Globus pallidus (tissue), 1 donor: ENCODE data around the gene RGS7.

ENCODE experiments used
- DNase-seq: peaks from one replicate; pipeline ENCODE4 v3.0.0-alpha.2; 2015; ENCODE audit warnings: low spot score

The RGS7 gene

GRCh38 chr1:241356519-241357365 is at the start of gene RGS7:
RGS7 (minus strand) TSS chr1:241357205.
- peak; percentile 64 for DNase-seq

DNA sequence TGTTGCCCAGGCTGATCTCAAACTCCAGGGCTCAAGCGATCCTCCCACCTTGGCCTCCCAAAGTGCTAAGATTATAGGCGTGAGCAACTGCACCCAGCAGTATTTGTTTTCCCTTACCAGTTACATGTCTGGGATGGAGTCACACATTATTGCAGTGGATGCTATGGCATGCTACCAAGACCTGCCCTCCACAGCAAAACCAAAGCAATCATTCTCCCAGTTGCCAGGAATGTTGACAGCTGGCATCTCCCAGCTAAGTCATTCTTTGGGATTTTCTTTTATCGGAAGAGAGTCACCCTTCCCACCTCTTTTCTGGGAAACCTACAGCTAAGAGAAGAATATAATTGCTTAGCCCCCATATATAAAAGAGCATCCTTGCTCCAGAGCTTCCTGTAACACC is 49.4 kb upstream of the RGS7 start:
- no peak for DNase-seq

DNA sequence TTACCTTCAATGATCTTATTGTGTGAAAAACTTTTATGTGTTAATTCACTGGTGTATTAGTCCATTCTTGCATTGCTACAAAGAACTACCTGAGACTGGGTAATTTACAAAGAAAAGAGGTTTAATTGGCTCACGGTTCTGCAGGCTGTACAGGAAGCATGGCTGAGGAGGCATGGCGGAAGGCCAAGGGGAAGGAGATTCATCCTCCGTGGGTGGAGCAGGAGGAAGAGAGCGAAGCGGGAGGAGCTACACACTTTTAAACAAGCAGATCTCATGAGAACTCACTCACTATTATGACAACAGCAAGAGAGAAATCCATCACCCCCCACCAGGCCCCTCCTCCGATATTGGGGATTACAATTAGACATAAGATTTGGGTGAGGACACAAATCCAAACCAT is 44.2 kb upstream of the RGS7 start:
- no peak for DNase-seq

DNA sequence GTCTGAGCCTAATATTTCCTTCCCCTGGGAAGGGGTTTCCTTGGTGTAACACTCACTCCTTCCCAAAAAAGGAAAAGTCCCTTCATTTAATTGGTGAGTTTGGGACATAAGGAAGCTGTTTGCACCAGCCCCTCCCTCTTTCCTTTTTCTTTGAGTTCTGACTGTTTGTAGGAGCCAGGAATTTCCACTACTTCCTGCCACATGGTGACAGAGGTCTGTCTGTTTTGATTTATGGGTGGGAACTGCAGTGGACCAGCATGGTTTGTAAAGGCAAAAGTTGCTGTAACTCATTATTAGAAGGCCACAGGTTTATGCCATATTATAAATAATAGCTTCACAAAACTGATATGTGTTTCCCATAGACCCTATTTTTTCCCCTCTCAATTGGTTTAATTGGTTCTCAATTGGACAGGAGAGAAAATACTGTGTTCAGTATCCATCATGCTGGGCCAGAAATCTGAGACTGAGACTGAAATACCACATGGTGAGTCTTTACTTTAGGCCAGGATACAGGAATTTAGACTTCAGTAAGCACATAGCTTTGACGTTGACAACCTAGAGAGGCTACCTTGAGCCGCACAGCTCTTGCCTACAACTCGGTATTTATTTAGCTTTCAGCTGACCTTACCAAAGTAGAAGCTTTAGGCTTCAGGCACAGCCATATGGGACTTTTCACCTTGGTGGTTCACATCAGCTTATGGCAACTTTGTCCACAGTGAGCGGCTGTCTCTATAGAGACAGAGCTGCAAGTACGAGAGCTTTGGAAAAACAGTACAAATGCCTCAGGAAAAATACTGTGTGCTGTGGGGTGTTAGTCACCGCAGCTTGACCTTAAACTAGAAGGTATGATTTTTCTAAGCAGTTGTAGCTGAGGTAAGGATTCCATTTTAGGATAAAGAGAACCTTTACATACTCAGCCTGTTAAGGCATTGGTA is 40.0 kb upstream of the RGS7 start:
- no peak for DNase-seq

GRCh38 chr1:241391926-241392710 is 35.1 kb upstream of the RGS7 start:
- DNase-seq = no peak

GRCh38 chr1:241390526-241390925 is 33.5 kb upstream of the RGS7 start:
- DNase-seq = no peak

GRCh38 chr1:241389400-241389799 is 32.4 kb upstream of the RGS7 start:
- no peak for DNase-seq

DNA sequence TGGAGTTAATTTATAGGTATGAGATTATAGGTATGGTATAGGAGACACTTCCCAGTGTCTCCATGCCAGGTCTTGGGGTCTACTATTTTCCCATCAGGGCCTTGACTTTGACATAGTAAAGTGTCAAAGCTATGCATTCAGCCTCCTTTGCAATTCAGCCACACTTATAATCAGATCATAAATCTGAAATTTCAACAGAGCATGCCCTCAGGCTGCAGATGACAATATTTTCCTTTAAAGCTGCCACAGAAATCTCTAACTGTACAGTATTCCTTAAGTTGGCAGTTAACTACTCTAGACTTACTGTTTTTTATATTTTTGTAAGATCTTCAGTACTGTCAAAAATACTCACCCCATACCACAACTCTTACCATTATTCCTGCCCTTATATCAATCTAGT is 30.2 kb upstream of the RGS7 start:
- DNase-seq = no peak

DNA sequence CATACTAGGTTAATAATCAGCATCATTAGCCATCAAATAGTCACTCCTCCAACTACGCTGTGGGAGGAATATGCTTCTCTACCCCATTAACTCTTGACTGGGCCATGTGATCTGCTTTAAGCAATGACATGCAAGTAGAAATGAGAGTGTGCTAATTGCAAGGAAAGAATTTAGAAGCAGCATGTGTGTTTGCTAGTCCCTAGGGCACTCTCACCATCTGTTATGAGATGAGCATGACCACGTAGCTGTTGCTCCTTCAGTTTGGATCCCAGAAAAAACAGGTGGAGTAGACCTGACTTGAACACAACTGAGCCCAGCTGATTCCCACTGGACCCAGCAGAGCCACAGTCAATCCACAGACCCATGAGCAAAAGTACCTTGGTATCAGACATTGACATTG is 19.7 kb upstream of the RGS7 start:
- DNase-seq = no peak

- DNase-seq = no peak
These were observed 18.9 kb upstream of the RGS7 start for GRCh38 chr1:241375886-241376285.

GRCh38 chr1:241366196-241366595 is 9.2 kb upstream of the RGS7 start:
- DNase-seq = no peak

DNA sequence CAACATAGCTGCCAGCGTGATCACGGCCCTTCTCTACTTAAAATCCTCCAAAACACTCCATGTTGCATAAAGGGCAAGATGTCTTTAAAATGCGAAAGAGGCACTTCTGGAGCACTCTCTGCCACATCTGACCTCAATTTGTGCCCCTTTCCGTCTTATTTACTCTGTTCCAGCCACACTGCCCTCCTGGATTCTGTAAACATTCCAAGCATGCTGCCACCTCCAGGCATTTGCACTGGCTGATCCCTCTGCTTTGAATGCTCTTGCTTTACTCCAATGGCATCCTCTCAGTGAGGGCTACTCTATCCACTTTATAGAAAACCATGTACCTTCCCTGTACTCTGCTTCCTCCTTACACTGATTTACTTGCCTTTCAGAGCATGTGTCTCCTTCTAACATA is 5.3 kb upstream of the RGS7 start:
- no peak for DNase-seq

DNA sequence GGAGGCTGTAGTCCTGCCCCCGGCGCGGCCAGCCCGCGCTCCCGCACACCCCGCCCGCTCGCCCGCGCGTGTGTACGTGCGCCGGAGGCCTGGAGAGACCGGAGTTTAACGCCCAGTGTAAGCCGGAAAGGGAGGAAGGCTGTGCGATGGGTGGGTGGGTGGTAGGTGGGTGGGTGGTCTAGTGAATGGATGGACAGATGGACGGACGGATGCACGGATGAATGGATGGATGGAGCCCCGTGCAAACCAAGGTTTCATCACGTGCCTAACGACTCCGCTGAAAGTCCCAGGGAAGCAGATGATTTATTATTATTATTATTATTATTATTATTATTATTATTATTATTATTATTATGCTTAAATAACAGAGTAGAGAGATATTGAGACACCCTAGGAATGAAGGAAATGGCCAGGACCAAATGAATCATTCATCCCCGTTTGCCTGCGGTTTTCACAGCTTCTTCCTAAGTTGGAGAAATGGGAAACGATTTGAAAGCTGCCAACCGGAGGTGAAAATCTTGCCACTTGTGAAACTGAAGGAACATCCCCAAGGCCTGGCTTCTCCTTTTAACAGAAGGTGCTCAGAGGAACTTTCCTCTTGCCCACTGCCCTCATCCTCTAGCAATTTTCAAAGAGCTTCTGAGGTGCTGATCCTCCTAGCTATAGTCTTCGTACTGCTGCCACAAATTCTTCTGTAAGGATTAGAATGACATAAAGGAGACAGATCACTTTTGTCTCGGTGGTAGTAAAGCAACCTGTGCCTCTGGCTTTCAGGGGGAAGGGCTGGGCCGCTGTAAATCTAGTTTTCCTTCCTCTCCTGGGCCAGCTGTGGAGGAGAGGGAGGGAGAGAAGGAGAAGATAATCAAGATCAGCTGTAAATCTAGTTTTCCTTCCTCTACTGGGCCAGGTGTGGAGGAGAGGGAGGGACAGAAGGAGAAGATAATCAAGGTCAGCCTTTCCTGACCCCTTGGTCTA is 648 bp upstream of the RGS7 start:
- DNase-seq = no peak

GRCh38 chr1:241356187-241356518 is 852 bp downstream of the RGS7 start:
- DNase-seq = no peak

GRCh38 chr1:241355311-241356010 is 1.5 kb downstream of the RGS7 start:
- DNase-seq = no peak

DNA sequence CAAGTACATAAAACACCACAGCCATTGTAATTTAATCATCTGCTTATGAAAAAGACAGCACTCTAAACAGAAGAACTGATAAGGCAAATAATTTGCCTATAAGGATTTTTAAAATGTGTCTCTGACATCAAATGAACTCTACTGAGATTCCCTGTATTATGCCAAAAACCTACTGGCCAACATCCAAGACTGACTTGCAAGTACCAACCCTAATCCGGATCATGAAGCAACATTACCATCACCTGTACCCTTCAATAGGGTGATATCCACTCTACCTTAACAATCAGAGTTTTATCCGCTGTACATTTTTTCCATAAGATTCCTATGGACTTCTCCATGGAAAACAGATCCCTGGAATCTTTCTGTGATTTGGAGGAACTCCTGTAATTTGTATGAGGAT is 4.6 kb downstream of the RGS7 start:
- DNase-seq = no peak

DNA sequence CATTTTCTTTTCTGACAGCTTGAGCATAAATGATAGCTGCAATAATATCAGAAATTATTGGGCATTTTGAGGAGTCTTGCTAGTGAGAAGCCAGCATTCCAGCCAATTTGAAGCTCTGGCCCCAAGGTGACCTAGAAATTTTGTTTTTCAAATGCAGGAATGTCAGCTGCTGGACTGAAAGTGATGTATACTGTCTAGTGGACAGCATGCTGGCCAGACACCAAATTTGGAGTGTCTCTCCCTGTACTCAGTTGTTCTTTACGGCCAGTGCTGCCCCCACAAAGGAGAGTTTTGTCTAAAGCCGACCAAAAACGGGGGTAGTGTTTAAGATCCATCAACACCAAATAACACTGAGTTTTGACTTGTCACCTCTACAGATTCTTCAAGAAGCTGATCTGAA is 5.2 kb downstream of the RGS7 start:
- no peak for DNase-seq

- no peak for DNase-seq
These were observed 13.0 kb downstream of the RGS7 start for GRCh38 chr1:241343956-241344355.

DNA sequence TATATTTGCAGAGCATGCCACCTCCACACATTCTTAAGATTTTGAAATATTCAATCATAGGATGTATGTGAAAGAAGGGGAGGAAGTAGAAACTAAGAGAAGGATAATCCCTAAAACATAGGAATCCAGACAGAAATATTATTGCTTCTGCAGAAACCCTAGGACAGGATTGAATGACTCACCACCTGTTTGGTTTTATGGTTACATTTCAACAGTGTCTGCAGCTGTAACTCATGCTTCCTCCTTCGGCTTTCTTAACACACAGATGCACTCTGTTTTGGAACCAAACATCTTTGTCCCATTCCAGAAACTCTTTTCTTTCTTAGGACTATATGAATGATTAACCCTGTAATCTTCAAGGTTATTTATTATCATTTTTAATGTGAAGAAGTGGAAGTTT is 20.7 kb downstream of the RGS7 start:
- no peak for DNase-seq

GRCh38 chr1:241332987-241333386 is 24.0 kb downstream of the RGS7 start:
- DNase-seq = no peak

- DNase-seq = no peak
These were observed 25.0 kb downstream of the RGS7 start for GRCh38 chr1:241332037-241332409.
